Measurements from ENCODE around the gene KLHL3.

Gene KLHL3

DNA sequence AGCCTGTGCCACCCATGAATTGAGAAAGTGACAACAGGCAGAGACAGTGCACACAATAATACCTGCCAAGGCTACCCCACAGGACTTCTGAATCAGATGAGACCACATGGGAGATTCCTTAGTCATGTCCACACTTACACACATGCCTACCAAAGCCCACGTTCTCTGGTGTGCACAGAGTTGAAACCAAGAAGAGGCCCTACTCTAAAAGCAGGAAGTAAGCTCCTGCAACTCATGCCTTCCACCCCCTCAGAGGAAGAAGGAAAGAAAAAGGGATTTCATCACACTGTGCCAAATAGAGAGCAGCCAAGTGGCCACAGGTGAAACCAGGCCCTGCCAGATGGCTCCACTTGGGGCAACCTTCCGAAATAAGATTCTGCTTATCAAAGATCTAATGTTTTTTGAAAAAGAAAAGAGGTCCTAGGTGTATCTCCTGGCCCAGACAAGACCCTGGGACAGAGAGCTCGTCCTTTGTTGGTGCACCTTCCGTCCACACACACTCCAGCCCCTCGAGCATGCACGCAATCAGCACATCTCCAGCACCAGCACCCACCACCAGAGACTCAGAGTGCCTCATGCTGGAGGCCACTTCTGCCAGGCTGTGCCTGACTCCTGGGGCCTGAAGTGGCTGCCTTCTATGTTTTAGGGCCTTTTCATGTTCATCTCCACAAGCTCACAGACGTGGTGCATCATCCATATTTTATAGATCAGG is 122.2 kb downstream of the KLHL3 start:
- H3K9me3 Mint-ChIP-seq (ENCODE audit: low read depth), result no peaks in the 10 kb centered on the region
- H3K36me3 Mint-ChIP-seq, result no peaks in the 10 kb centered on the region
- H3K27ac Mint-ChIP-seq, result no peak overlapping the region
- H3K4me1 Mint-ChIP-seq (ENCODE audit: low read depth), result no peaks in the 10 kb centered on the region
- no peak overlapping the region for H3K4me3 Mint-ChIP-seq
- no peaks in the 10 kb centered on the region for H3K27me3 Mint-ChIP-seq

DNA sequence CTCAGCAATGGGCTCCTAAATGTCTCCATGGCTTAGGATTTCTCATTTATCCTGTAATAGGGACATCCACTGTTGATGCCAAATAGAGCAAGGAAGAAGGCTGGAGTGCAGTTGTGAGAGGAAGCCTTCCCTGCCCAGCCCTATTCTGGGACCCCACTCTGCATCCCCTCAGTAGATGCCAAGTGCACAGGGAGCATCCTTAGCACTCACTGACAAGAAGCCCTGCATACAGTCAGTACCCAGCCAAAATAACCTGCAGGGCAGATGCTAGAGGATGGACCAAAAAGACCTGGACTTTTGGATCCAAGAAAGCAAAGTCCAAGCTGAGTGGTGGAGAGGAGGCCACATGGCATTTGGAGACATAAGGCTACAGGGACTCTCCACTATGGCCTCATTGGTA is 123.3 kb downstream of the KLHL3 start:
- H3K36me3 Mint-ChIP-seq, result no peaks in the 10 kb centered on the region
- H3K9me3 Mint-ChIP-seq (ENCODE audit: low read depth), result no peaks in the 10 kb centered on the region
- H3K4me3 Mint-ChIP-seq, result no peak overlapping the region
- no peaks in the 10 kb centered on the region for H3K27me3 Mint-ChIP-seq
- H3K4me1 Mint-ChIP-seq (ENCODE audit: low read depth), result no peaks in the 10 kb centered on the region
- no peak overlapping the region for H3K27ac Mint-ChIP-seq

DNA sequence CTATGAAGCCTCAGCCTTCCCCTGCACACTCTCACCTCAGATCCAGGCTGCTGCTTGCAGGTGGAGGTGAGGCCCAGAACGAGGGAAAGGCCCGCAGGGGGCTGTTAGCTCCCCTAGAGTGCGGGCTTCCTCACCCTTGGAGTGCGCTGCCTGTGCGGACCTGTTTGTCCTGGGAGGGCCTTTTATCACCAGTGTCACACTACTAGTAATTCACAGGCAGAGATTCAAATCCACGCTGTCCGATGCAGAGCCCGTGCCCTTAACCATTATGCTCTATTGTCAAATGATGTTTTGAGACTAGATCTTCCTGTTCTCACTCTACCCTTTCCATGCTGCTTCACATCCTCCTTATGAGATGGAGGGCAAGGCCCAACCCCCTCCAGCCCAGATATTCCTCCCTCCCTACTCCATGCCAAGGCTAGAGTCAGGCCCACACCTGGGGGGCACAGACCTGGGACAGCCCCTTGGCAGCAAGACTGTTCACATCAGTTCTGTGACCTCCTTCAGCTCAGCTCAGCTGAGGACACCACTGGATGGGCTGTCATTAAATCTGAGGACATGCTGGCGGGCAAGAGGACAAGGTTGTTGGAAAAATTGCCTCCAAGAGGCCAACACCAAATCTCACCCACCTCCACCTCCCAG is 124.0 kb downstream of the KLHL3 start:
- Mint-ChIP-seq H3K9me3 (ENCODE audit: low read depth) (no peaks in the 10 kb centered on the region), H3K4me1 (ENCODE audit: low read depth) (no peaks in the 10 kb centered on the region), H3K27ac (no peak overlapping the region), H3K27me3 (no peaks in the 10 kb centered on the region), H3K36me3 (no peaks in the 10 kb centered on the region), H3K4me3 (no peak overlapping the region)

DNA sequence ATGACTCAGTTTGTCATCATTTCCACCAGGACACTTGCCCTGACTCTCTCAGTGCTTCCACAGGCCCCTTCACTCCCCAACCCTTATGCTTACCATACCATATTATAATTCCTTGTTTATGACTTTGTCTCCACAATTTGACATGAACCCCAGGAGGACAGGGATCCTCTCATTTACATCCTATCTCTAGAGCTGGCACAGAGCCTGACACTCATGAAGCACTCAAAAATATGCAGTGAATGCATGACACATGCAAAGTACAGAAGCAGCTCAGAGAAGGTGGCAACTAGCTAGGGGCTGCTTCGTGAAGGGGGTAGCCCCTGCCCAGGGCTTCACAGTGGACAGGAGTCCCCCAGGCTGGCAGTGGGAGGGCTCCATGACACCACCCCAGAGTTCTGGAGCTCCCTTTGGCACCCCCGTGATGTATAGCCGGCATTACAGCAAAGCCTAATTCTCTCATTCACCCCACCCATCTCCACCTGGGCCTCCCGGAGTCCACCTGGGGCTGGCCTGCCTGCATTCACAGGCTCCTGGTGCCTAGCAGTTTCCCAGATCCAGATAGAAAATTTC is 124.8 kb downstream of the KLHL3 start:
- H3K27me3 Mint-ChIP-seq, result no peaks in the 10 kb centered on the region
- no peak overlapping the region for H3K27ac Mint-ChIP-seq
- no peaks in the 10 kb centered on the region for H3K4me1 Mint-ChIP-seq (ENCODE audit: low read depth)
- no peaks in the 10 kb centered on the region for H3K36me3 Mint-ChIP-seq
- H3K9me3 Mint-ChIP-seq (ENCODE audit: low read depth), result no peaks in the 10 kb centered on the region
- H3K4me3 Mint-ChIP-seq, result no peak overlapping the region

DNA sequence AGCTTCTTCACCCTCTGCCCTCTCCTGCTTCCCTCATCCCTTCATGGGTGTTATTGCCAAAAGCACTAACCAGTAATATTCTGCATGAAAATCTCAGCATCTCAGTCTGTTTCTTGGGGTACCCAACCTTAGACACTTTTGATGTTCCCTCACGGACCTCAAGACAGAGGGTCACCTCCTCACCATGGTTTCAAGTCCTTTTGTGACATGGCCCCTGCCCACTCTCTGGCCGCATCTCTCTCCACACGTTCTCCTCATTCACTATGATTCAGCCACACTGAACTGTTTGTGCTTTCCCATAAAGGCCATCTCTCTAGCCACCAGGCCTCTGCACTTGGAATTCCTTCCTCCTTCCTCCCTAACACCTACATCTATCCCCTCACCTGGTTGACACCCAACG is 125.3 kb downstream of the KLHL3 start:
- H3K9me3 Mint-ChIP-seq (ENCODE audit: low read depth), result no peaks in the 10 kb centered on the region
- no peaks in the 10 kb centered on the region for H3K4me1 Mint-ChIP-seq (ENCODE audit: low read depth)
- no peak overlapping the region for H3K4me3 Mint-ChIP-seq
- H3K36me3 Mint-ChIP-seq, result no peaks in the 10 kb centered on the region
- no peak overlapping the region for H3K27ac Mint-ChIP-seq
- H3K27me3 Mint-ChIP-seq, result no peaks in the 10 kb centered on the region

DNA sequence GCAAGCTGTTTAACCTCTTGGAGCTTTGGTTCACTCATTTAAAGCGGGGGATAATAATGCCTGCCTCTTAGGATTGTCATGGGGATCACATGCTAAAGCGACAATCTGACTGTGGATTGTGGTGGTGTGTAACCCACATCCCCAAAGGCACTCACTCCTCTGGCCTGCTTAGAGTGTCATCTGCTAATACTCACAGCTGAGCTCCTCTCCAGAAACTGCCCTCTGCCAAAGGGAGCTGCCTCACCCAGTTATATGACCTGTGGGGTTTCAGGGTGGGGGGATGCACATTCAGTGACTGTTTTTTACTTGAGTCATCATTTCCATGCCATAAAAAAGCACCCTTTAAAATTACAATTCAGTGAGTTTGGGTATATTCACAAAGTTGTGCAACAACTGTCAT is 126.8 kb downstream of the KLHL3 start:
- no peaks in the 10 kb centered on the region for H3K9me3 Mint-ChIP-seq (ENCODE audit: low read depth)
- no peak overlapping the region for H3K27ac Mint-ChIP-seq
- no peak overlapping the region for H3K4me3 Mint-ChIP-seq
- H3K36me3 Mint-ChIP-seq, result no peaks in the 10 kb centered on the region
- H3K27me3 Mint-ChIP-seq, result peaks cover 3% of the 10 kb centered on the region
- H3K4me1 Mint-ChIP-seq (ENCODE audit: low read depth), result no peaks in the 10 kb centered on the region

DNA sequence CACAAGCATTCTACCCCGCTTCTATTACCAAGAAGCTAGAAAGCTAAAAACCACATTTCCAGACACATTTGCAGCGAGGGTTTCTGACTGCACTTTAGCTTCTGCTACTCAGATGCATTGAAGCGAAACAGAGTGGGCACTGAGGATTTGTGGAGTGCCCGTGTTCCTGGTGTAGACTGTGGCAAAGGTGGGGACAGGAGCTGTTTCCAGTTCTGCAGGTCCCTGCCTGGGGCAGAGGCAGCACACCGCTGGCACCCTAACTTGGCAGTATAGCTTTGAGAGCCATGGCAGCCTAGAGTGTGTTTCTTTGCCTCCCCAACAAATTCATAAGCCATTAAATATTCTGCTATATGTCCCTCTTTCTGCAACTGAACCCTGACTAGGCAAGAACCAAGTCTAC is 128.1 kb downstream of the KLHL3 start:
- Mint-ChIP-seq H3K27ac (no peak overlapping the region), H3K4me3 (no peak overlapping the region), H3K4me1 (ENCODE audit: low read depth) (no peaks in the 10 kb centered on the region), H3K27me3 (peaks cover 3% of the 10 kb centered on the region), H3K36me3 (no peaks in the 10 kb centered on the region), H3K9me3 (ENCODE audit: low read depth) (no peaks in the 10 kb centered on the region)

DNA sequence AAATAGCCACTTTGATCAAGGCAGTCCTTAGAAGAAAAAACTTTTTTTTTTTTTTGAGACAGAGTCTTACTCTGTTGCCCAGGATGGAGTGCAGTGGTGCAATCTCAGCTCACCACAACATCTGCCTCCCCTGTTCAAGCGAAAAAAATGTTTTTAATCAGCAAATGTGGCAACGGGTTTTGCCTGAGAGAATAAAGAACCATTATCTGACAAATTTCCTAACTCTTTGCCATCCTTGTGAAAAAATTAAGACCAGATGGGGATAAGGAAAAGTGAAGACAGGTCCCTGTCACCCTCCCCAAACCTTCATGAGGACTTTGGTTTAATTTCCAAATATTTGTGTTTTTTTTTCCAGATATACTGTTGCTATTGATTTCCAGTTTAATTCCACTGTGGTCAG is 129.5 kb downstream of the KLHL3 start:
- Mint-ChIP-seq H3K9me3 (ENCODE audit: low read depth) (no peaks in the 10 kb centered on the region), H3K4me3 (no peak overlapping the region), H3K27me3 (peaks cover 3% of the 10 kb centered on the region), H3K27ac (no peak overlapping the region), H3K36me3 (no peaks in the 10 kb centered on the region), H3K4me1 (ENCODE audit: low read depth) (no peaks in the 10 kb centered on the region)

DNA sequence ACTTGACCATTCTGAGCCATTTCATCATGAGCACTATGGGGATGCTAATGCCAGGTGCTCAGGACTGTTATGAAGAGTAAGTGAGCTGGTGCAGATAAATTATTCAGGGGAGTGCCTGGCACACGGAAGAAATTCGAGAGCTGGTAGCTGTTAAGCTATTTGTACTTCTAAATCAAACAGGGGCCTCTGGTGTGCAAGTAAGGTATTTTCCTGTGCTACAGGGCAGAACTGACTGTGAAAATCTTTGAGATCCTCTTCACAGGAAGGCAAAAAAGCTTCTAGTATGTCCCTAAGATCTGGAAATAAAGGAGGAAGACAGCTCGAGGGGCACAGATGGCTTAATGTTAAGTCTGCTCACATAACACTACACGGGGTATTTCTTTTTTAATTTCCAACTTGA is 130.5 kb downstream of the KLHL3 start:
- no peaks in the 10 kb centered on the region for H3K9me3 Mint-ChIP-seq (ENCODE audit: low read depth)
- no peaks in the 10 kb centered on the region for H3K4me1 Mint-ChIP-seq (ENCODE audit: low read depth)
- no peak overlapping the region for H3K4me3 Mint-ChIP-seq
- peaks cover 7% of the 10 kb centered on the region for H3K27me3 Mint-ChIP-seq
- H3K36me3 Mint-ChIP-seq, result no peaks in the 10 kb centered on the region
- H3K27ac Mint-ChIP-seq, result no peak overlapping the region

DNA sequence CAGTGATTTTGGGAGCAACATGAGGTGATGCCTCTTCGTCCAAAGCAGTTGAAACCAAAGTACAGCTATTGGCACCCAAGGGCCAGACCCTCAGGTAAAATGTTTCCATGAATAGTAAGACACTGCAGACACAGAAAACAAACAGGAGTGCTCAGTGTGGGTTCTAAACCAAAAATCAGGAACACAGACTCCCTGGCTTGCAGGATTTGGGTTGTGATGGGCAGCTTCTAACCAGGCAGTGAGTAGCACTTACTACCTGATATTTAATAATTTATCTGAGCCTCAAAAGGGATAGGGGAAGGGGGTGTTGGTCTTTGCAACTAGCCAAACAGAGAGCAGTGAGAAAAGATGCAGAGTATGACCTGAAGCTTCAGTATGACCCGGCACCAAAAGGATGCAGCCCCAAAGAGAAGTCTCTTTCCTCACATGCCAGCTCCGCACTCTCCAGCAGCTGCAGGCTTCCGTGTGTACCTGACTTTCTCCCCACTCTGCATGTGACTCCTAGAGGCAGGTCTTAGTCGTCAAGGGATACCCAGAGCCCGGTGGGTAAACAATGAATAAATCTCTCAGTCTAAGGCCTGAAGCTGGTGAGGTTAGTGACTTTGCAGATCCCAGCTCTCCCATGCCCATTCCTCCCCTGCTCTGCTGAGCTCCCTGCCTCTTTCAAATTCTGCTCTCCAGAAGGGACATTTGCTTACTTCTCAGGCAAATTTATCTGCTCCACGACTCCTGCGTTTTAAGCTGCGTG is 131.4 kb downstream of the KLHL3 start:
- Mint-ChIP-seq H3K27ac (no peak overlapping the region), H3K36me3 (no peaks in the 10 kb centered on the region), H3K27me3 (peaks cover 11% of the 10 kb centered on the region), H3K4me3 (no peak overlapping the region), H3K9me3 (ENCODE audit: low read depth) (no peaks in the 10 kb centered on the region), H3K4me1 (ENCODE audit: low read depth) (no peaks in the 10 kb centered on the region)

DNA sequence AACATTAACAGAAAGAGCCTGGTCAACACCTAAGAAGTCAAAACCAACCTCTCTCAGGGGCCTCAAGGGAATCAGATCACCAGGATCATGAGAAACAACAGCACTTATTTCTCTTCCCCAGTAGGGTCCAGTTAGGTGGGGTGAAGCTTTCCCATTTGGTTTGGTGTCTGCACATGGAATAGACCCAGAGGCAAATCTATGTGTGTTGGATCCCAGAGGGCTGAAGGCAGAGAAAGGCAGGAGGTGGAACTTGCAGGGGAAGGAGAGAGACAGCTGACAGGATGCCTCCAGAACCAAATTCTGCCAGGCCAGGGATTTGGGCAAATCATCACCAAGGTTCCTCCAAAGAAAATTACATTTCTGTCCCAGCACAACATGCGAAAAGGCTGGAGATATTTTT is 132.0 kb downstream of the KLHL3 start:
- no peaks in the 10 kb centered on the region for H3K4me1 Mint-ChIP-seq (ENCODE audit: low read depth)

DNA sequence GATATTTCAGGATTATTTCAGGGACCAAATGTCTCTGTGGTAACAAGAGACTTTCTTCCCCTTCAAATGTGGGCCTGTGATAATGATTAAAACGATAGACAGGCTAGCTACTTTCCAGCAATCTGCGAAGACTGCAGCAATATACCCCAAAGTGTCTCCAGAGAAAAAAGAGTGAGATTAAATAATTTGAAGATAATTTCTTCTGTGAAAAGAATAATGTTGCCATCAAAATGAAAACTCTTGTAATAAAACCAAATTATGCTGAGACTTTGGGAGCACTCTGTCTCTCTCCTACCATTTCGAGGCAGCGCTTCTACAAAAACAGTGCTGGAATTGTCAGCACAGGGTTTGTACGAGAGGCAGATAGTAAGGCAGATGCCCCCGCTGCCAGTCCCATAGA is 132.5 kb downstream of the KLHL3 start:
- no peak overlapping the region for H3K27ac Mint-ChIP-seq
- H3K9me3 Mint-ChIP-seq (ENCODE audit: low read depth), result no peaks in the 10 kb centered on the region
- H3K27me3 Mint-ChIP-seq, result peaks cover 17% of the 10 kb centered on the region
- no peaks in the 10 kb centered on the region for H3K36me3 Mint-ChIP-seq
- H3K4me3 Mint-ChIP-seq, result no peak overlapping the region
- H3K4me1 Mint-ChIP-seq (ENCODE audit: low read depth), result no peaks in the 10 kb centered on the region

More for the DNA sequence above, 132.0 kb downstream of the KLHL3 start:
- Mint-ChIP-seq H3K4me3 (no peak overlapping the region), H3K27ac (no peak overlapping the region), H3K27me3 (peaks cover 16% of the 10 kb centered on the region), H3K9me3 (ENCODE audit: low read depth) (no peaks in the 10 kb centered on the region), H3K36me3 (no peaks in the 10 kb centered on the region)

DNA sequence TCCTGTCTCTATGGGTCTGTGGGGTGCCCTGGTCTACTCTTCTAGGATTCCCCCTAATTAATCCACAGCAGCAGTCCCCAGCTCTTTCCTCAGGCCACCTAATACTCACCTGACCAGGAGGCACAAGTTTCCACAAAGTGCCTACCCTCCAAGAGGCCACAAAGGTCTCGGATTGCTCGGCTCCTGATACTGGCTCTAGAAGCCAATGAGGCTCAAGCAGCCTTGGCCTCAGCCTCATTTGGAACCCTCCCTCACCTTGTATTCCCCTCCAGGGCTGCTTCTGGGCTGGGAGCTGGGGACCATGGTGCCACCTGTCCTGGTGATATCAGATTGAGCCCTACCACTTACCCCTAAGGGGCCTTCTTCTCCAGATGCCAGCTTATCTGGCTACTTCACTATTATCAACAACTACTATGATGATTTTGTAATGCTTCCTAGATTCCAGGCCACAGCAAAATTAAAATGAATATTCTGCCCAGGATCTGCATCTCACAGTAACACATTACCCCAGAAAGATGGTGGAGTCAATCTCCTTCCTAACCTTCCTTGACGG is 133.1 kb downstream of the KLHL3 start:
- H3K36me3 Mint-ChIP-seq, result no peaks in the 10 kb centered on the region
- H3K27me3 Mint-ChIP-seq, result peaks cover 17% of the 10 kb centered on the region
- no peaks in the 10 kb centered on the region for H3K4me1 Mint-ChIP-seq (ENCODE audit: low read depth)
- H3K27ac Mint-ChIP-seq, result no peak overlapping the region
- no peaks in the 10 kb centered on the region for H3K9me3 Mint-ChIP-seq (ENCODE audit: low read depth)
- no peak overlapping the region for H3K4me3 Mint-ChIP-seq

DNA sequence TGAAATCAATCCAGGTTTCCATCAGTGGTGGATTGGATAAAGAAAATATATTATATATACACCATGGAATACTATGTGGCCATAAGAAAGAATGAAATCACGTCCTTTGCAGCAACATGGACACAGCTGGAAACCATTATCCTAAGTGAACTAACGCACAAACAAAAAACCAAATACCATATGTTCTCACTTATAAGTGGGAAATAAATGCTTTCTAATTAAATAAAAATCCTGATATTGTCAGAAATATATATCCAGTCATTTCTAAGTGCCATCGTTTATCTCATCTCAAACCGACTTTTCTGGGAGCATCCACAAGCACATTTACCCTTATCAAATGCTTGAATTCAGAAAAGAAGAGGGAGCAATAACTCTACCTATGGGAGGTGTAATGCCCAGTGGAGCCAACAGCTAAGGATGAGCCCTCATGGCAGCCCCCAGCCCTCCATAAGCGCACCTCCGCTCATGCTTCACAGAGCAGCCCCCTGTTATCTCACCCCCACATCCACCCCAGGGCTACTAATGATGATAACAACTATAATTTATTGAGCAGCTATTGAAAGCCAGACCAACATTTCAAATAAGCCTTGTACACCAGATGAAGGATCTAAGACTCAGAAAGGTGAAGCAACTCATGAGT is 135.0 kb downstream of the KLHL3 start:
- H3K36me3 Mint-ChIP-seq, result no peaks in the 10 kb centered on the region
- no peak overlapping the region for H3K27ac Mint-ChIP-seq
- H3K27me3 Mint-ChIP-seq, result peaks cover 26% of the 10 kb centered on the region
- no peaks in the 10 kb centered on the region for H3K4me1 Mint-ChIP-seq (ENCODE audit: low read depth)
- H3K9me3 Mint-ChIP-seq (ENCODE audit: low read depth), result no peaks in the 10 kb centered on the region
- H3K4me3 Mint-ChIP-seq, result no peak overlapping the region

DNA sequence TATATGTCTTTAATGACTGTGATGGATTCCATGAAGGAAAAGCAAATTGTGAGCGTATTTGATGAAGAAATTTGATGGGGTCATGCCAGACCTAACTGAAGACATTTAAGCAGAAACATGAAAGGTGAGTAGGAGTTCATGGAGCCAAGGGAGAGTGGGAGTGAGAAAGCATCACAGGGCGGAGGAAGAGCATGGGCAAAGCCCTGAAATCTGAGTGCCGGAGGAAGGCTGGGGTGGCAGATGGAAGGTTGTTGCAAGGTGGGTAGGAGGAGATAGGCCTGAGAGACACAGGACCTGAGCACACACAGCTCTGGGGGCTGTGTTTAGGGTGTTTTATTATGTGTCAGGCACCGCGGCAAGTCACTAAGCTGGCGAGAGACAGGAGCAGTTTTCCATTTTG is 136.4 kb downstream of the KLHL3 start:
- H3K36me3 Mint-ChIP-seq, result no peaks in the 10 kb centered on the region
- H3K27ac Mint-ChIP-seq, result no peak overlapping the region
- H3K4me1 Mint-ChIP-seq (ENCODE audit: low read depth), result no peaks in the 10 kb centered on the region
- H3K27me3 Mint-ChIP-seq, result peaks cover 23% of the 10 kb centered on the region
- no peak overlapping the region for H3K4me3 Mint-ChIP-seq
- no peaks in the 10 kb centered on the region for H3K9me3 Mint-ChIP-seq (ENCODE audit: low read depth)

Data from activated naive CD8-positive, alpha-beta T cell (primary cell).